Osteocyte (in vitro differentiated cells): Measurements from ENCODE around the gene CIBAR2. TPM values are rescaled to one million over a fixed set of nuclear protein-coding genes. Genes with fewer than 3 reads are reported as not detected.

Experiments used
- DNase-seq: peaks from one replicate; pipeline ENCODE4 v3.0.0; 2021; ENCODE audit warnings: mixed read lengths; ENCODE audit not compliant: unreplicated experiment; ENCODE audit errors: extremely low spot score
- H3K27ac Mint-ChIP-seq: one replicate; pipeline ENCODE4 v1.8.0; 2021; ENCODE audit warnings: mild to moderate bottlenecking, mixed read lengths; ENCODE audit not compliant: unreplicated experiment
- H3K27me3 Mint-ChIP-seq: one replicate; pipeline ENCODE4 v1.8.0; 2021; ENCODE audit warnings: mixed read lengths; ENCODE audit not compliant: unreplicated experiment
- H3K36me3 Mint-ChIP-seq: one replicate; pipeline ENCODE4 v1.8.0; 2021; ENCODE audit warnings: mixed read lengths; ENCODE audit not compliant: unreplicated experiment
- H3K4me1 Mint-ChIP-seq: one replicate; pipeline ENCODE4 v1.8.0; 2021; ENCODE audit warnings: mixed read lengths; ENCODE audit not compliant: unreplicated experiment
- H3K4me3 Mint-ChIP-seq: one replicate; pipeline ENCODE4 v1.8.0; 2021; ENCODE audit warnings: mild to moderate bottlenecking, moderate library complexity, mixed read lengths; ENCODE audit not compliant: unreplicated experiment
- H3K9me3 Mint-ChIP-seq: one replicate; pipeline ENCODE4 v1.8.0; 2021; ENCODE audit warnings: mixed read lengths; ENCODE audit not compliant: unreplicated experiment
- total RNA-seq: library from RNA; stranded (reverse); gene quantifications from 2 replicates; pipeline ENCODE4 v1.2.1, GENCODE V29; 2021
- TF ChIP-seq, protein P1 (sequence below): fragments of 200-600 bp; sonication (generic); IDR thresholded peaks from 2 replicates; pipeline ENCODE4 v1.5.0; 2021; ENCODE audit warnings: antibody characterized with exemption, mild to moderate bottlenecking, moderate library complexity

Gene CIBAR2
- total RNA-seq, 1 donor from 2014 or later, result not detected

DNA sequence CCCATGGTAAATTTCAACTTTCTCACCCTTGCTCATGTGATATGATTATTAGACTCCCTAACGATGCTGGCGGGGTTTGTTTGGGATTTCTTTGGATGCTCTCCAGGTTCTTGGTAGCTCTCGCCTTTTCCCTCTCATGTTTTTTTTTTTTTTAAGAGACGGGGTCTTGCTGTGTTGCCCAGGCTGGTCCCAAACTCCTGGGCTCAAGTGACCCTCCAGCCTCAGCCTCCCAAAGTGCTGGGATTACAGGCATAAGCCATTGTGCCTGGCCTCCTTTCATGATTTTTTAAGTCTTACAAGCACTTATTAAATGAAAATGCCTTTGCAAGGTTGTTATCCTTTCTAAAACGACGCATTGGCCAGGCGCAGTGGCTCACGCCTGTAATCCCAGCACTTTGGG, 60.6 kb downstream of the CIBAR2 start:
- TF ChIP-seq, protein P1, sequence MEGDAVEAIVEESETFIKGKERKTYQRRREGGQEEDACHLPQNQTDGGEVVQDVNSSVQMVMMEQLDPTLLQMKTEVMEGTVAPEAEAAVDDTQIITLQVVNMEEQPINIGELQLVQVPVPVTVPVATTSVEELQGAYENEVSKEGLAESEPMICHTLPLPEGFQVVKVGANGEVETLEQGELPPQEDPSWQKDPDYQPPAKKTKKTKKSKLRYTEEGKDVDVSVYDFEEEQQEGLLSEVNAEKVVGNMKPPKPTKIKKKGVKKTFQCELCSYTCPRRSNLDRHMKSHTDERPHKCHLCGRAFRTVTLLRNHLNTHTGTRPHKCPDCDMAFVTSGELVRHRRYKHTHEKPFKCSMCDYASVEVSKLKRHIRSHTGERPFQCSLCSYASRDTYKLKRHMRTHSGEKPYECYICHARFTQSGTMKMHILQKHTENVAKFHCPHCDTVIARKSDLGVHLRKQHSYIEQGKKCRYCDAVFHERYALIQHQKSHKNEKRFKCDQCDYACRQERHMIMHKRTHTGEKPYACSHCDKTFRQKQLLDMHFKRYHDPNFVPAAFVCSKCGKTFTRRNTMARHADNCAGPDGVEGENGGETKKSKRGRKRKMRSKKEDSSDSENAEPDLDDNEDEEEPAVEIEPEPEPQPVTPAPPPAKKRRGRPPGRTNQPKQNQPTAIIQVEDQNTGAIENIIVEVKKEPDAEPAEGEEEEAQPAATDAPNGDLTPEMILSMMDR, result no peak
- no peak for DNase-seq
- no peaks in the 10 kb centered on the region for H3K36me3 Mint-ChIP-seq
- H3K9me3 Mint-ChIP-seq, result no peaks in the 10 kb centered on the region
- peaks cover 33% of the 10 kb centered on the region for H3K4me1 Mint-ChIP-seq
- no peaks in the 10 kb centered on the region for H3K27me3 Mint-ChIP-seq
- H3K27ac Mint-ChIP-seq, result no peak overlapping the region
- H3K4me3 Mint-ChIP-seq, result no peak overlapping the region

DNA sequence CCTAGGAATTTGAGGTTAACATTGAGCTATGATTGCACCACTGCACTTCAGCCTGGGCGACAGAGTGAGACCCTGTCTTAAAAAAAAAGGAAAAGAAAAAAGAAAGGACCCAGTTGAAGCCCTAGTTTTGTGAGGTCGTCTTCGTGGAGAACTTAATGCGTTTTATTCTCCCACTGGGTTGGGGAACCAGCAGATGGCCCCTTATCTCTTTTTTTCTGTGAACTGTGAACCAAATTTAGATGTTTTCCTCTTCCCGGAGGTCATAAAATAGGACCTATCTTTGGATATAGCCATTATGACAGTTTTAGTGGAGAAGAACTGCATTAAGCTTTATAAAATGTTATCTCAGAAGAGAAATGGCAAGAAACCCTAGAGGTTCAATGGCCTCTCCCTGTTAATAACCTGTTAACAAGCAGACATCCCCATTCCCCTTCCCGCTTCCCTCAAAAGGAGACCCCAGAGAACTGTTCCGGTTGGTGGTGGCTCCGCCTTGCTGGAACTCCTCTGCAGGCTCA, 61.1 kb downstream of the CIBAR2 start:
- peak overlapping the region; percentile 64 for H3K27ac Mint-ChIP-seq
- H3K4me1 Mint-ChIP-seq, result peaks cover 31% of the 10 kb centered on the region
- H3K27me3 Mint-ChIP-seq, result no peaks in the 10 kb centered on the region
- TF ChIP-seq, protein P1, result no peak
- H3K4me3 Mint-ChIP-seq, result no peak overlapping the region
- no peaks in the 10 kb centered on the region for H3K36me3 Mint-ChIP-seq
- no peaks in the 10 kb centered on the region for H3K9me3 Mint-ChIP-seq
- DNase-seq, result no peak

DNA sequence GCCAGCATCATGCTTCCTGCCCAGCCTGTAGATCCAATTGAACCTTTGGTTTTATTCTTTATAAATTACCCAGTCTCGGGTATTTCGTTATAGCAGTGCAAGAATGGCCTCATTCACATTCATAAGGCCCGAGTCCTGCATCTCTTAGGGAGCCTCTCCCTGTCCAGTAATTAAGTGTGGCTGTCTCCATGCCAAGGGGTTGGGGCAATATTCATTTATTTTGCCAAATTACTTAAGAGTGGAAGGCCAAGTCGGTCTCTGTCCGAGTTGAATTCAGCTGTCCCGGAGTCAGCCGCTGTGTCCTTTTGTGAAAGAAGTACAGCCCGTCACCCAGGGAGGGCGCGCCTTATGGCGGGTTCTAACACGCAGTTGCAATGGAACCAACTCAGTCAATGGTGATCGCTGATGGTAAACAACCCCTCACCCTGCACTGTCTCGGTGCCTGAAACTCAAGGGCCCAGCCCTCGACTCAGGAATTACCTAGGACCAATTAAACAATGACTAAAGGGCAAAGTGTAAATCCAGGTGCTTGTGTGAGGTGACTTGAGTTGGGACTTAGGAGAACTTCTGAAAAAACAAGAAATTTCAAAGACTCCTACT, 62.5 kb downstream of the CIBAR2 start:
- TF ChIP-seq, protein P1, result no peak
- Mint-ChIP-seq H3K4me3 (no peak overlapping the region), H3K36me3 (no peaks in the 10 kb centered on the region), H3K27ac (no peak overlapping the region), H3K9me3 (no peaks in the 10 kb centered on the region), H3K4me1 (peaks cover 18% of the 10 kb centered on the region), H3K27me3 (no peaks in the 10 kb centered on the region)
- DNase-seq, result no peak

DNA sequence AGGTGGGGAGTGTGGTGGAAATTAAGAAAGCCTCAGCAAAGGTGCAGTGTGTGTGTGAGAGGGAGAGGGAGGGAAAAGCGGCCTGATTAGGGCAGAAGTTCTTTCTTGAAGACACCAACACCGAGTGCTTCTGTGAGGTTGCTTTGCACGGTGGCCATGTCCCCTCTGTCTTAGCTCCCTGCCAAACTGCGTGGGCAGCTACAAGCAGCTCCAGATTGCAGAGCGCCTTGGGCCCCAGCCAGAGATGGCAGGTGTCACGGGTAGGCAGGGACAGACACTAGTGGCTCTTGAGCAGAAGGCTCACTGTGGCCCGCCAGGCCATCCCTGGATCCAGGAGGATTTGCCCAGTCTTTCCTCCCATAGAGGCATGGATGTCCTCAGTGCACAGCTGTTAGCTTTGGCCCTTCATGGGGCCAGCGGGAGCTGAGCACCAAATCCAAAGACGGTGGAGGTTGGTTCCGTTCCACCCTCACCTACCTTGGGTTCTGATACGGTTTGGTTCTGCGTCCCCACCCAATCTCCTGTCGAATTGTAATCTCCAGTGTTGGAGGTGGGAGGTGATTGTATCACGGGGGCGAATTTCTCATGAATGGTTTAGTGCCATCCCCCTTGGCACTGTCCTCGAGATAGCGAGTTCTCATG, 63.2 kb downstream of the CIBAR2 start:
- DNase-seq, result no peak
- no peak overlapping the region for H3K27ac Mint-ChIP-seq
- no peaks in the 10 kb centered on the region for H3K27me3 Mint-ChIP-seq
- H3K4me3 Mint-ChIP-seq, result no peak overlapping the region
- H3K4me1 Mint-ChIP-seq, result peaks cover 18% of the 10 kb centered on the region
- H3K9me3 Mint-ChIP-seq, result no peaks in the 10 kb centered on the region
- TF ChIP-seq, protein P1, result no peak
- peaks cover under 1% of the 10 kb centered on the region for H3K36me3 Mint-ChIP-seq

Other genes with a start within 250 kb of the CIBAR2 start
- 53.6 and 53.7 TPM in 2 replicates for gene ZDHHC7, start 100.9 kb downstream of the CIBAR2 start, total RNA-seq
- gene KIAA0513, start 84.7 kb downstream of the CIBAR2 start, total RNA-seq, result 10.6 and 12.4 TPM in 2 replicates